ENCODE measurements around the gene OLIG2. TPM values are rescaled to one million over a fixed set of nuclear protein-coding genes. Genes with fewer than 3 reads are reported as not detected.

The OLIG2 gene
- polyA plus RNA-seq, 3 donors from 2014 or later: not detected

- Mint-ChIP-seq H3K27ac (no peak overlapping the region), H3K27me3 (ENCODE audit: low read depth in 3 of 3) (peaks cover 18 to 37% (median 30%) of the 10 kb centered on the region in 3 donors), H3K36me3 (peaks cover 0 to 4% (median 0%) of the 10 kb centered on the region in 3 donors), H3K9me3 (peaks cover 0 to 4% (median 0%) of the 10 kb centered on the region in 6 donors), H3K4me1 (peaks cover 20 to 22% of the 10 kb centered on the region in 2 donors), H3K4me3 (no peak overlapping the region)
- no peak for DNase-seq
These were observed 41.7 kb downstream of the OLIG2 start for GRCh38 chr21:33067457-33067856.

- Mint-ChIP-seq H3K36me3 (peaks cover 0 to 4% (median 0%) of the 10 kb centered on the region in 3 donors), H3K9me3 (peaks cover 0 to 4% (median 0%) of the 10 kb centered on the region in 6 donors), H3K4me3 (peak overlapping the region in 4 of 5 donors; percentile 49 to 80 (median 52)), H3K27me3 (ENCODE audit: low read depth in 3 of 3) (peaks cover 22 to 40% (median 32%) of the 10 kb centered on the region in 3 donors), H3K27ac (no peak overlapping the region), H3K4me1 (peaks cover 22% of the 10 kb centered on the region in 2 donors)
- no peak for DNase-seq
These were observed 43.5 kb downstream of the OLIG2 start for GRCh38 chr21:33069243-33069642.

DNA sequence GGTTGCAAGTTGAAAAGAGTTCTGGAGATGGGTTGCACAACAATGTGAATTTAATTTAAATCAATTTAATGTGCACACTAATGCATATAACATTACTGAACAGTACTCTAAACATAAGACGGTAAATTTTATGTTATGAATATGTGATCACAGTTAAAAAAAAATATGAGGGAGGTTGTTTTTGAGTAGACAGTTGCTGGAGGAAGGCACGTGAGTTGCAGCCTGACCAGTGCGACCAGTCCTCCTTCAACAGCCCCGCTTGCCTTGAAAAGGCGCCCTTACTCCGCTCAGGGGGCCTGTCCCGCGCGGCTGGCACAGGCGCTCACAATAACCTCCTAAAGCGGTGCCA, 43.9 kb downstream of the OLIG2 start:
- Mint-ChIP-seq H3K9me3 (peaks cover 0 to 4% (median 0%) of the 10 kb centered on the region in 6 donors), H3K4me1 (peaks cover 22% of the 10 kb centered on the region in 2 donors), H3K27ac (no peak overlapping the region), H3K4me3 (peak overlapping the region; percentile 27 to 80 (median 50)), H3K36me3 (peaks cover 0 to 4% (median 0%) of the 10 kb centered on the region in 3 donors), H3K27me3 (ENCODE audit: low read depth in 3 of 3) (peaks cover 19 to 41% (median 32%) of the 10 kb centered on the region in 3 donors)
- DNase-seq: no peak

GRCh38 chr21:33069994-33070743, 44.4 kb downstream of the OLIG2 start, which contains the start of gene OLIG1:
TSS of gene OLIG1 (plus strand) at chr21:33070141. CDS start at chr21:33070247, 106 bp downstream.
- Mint-ChIP-seq H3K36me3 (peaks cover 0 to under 1% (median 0%) of the 10 kb centered on the region in 3 donors), H3K27ac (no peak within 1 kb of the TSS), H3K27me3 (ENCODE audit: low read depth in 3 of 3) (peaks cover 19 to 44% (median 32%) of the 10 kb centered on the region in 3 donors), H3K4me3 (peak within 1 kb of the TSS; percentile 27 to 80 (median 70)), H3K4me1 (peaks cover 22% of the 10 kb centered on the region in 2 donors), H3K9me3 (peaks cover 0 to 4% (median 0%) of the 10 kb centered on the region in 6 donors)
- DNase-seq: peak in 1 of 3 donors; percentile 13

- peaks cover 22% of the 10 kb centered on the region in 2 donors for H3K4me1 Mint-ChIP-seq
- H3K27me3 Mint-ChIP-seq (ENCODE audit: low read depth in 3 of 3): peaks cover 19 to 44% (median 32%) of the 10 kb centered on the region in 3 donors
- H3K36me3 Mint-ChIP-seq: no peaks in the 10 kb centered on the region
These were observed 44.9 kb downstream of the OLIG2 start for GRCh38 chr21:33070744-33070997.

GRCh38 chr21:33070998-33071769, 45.4 kb downstream of the OLIG2 start:
- no peak for DNase-seq
- Mint-ChIP-seq H3K27ac (peak overlapping the region in 1 of 6 donors; percentile 5), H3K27me3 (ENCODE audit: low read depth in 3 of 3) (peaks cover 19 to 44% (median 32%) of the 10 kb centered on the region in 3 donors), H3K36me3 (no peaks in the 10 kb centered on the region), H3K4me1 (peaks cover 22% of the 10 kb centered on the region in 2 donors), H3K9me3 (peaks cover 0 to 4% (median 0%) of the 10 kb centered on the region in 6 donors), H3K4me3 (peak overlapping the region; percentile 66 to 80 (median 70))

More at GRCh38 chr21:33070744-33070997, 44.9 kb downstream of the OLIG2 start:
- Mint-ChIP-seq H3K4me3 (peak overlapping the region in 1 of 5 donors; percentile 53), H3K9me3 (peaks cover 0 to 4% (median 0%) of the 10 kb centered on the region in 6 donors), H3K27ac (no peak overlapping the region)
- DNase-seq: no peak

DNA sequence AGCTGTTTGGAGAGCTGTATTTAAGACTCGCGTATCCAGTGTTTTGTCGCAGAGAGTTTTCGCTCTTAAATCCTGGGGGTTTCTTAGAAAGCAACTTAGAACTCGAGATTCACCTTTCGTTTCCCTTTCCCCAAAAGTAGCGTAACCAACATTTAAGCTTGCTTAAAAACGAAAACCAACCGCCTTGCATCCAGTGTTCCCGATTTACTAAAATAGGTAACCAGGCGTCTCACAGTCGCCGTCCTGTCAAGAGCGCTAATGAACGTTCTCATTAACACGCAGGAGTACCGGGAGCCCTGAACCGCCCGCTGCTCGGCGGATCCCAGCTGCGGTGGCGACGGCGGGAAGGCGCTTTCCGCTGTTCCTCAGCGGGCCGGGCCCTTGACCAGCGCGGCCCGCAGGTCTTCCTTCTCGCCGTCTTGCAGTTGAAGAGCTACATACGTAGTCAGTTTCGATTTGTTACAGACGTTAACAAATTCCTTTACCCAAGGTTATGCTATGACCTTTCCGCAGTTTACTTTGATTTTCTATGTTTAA, 46.1 kb downstream of the OLIG2 start:
- H3K4me3 Mint-ChIP-seq: peak overlapping the region; percentile 66 to 80 (median 70)
- H3K9me3 Mint-ChIP-seq: peaks cover 0 to 4% (median 0%) of the 10 kb centered on the region in 6 donors
- H3K36me3 Mint-ChIP-seq: no peaks in the 10 kb centered on the region
- DNase-seq: no peak
- peak overlapping the region in 1 of 6 donors; percentile 5 for H3K27ac Mint-ChIP-seq
- peaks cover 22 to 29% of the 10 kb centered on the region in 2 donors for H3K4me1 Mint-ChIP-seq
- H3K27me3 Mint-ChIP-seq (ENCODE audit: low read depth in 3 of 3): peaks cover 19 to 44% (median 33%) of the 10 kb centered on the region in 3 donors

DNA sequence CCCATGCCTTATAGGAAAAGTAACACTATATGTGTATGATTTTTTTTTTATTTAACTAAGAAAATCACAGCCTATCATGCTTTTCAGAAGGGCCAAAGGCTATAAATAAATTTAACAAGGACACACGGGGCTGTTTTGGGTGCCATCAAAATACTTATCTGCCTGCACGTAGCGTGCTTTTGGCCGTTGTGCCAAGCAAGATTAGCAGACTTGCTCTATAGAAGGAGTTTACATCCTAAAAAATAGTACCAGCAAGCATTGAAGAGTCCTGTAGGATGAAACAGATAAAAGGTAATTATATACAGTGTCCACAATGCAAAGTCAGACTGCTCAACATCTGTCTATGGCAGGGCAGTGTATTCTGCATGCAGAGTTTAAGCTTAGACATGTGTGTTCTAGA, 47.9 kb downstream of the OLIG2 start:
- DNase-seq: no peak
- Mint-ChIP-seq H3K9me3 (peaks cover 0 to 4% (median 0%) of the 10 kb centered on the region in 6 donors), H3K4me3 (no peak overlapping the region), H3K4me1 (peaks cover 35 to 47% of the 10 kb centered on the region in 2 donors), H3K36me3 (no peaks in the 10 kb centered on the region), H3K27me3 (ENCODE audit: low read depth in 3 of 3) (peaks cover 26 to 43% (median 38%) of the 10 kb centered on the region in 3 donors), H3K27ac (no peak overlapping the region)

DNA sequence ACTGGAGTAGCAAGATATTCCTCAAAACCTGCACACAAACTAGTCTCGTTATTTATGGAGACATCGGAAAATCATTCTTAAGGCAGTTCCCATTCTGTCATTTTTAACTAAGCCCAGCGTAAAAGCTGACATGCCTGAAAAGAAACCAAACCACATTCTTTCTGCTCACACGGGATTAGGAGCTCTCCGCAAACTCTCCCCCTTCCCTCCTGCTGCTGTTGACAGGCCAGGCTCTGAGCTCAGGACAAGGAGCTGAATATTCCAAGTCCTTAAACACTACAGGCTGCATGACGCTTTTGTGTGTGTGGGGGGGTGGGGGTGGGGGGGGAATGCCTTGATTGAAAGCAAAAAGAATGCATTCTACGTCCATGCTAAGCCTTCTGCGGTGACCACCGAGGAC, 49.4 kb downstream of the OLIG2 start:
- no peaks in the 10 kb centered on the region for H3K9me3 Mint-ChIP-seq
- no peaks in the 10 kb centered on the region for H3K36me3 Mint-ChIP-seq
- H3K4me1 Mint-ChIP-seq: peaks cover 37 to 47% of the 10 kb centered on the region in 2 donors
- no peak for DNase-seq
- H3K27ac Mint-ChIP-seq: no peak overlapping the region
- H3K27me3 Mint-ChIP-seq (ENCODE audit: low read depth in 3 of 3): peaks cover 18 to 33% (median 31%) of the 10 kb centered on the region in 3 donors
- H3K4me3 Mint-ChIP-seq: no peak overlapping the region

DNA sequence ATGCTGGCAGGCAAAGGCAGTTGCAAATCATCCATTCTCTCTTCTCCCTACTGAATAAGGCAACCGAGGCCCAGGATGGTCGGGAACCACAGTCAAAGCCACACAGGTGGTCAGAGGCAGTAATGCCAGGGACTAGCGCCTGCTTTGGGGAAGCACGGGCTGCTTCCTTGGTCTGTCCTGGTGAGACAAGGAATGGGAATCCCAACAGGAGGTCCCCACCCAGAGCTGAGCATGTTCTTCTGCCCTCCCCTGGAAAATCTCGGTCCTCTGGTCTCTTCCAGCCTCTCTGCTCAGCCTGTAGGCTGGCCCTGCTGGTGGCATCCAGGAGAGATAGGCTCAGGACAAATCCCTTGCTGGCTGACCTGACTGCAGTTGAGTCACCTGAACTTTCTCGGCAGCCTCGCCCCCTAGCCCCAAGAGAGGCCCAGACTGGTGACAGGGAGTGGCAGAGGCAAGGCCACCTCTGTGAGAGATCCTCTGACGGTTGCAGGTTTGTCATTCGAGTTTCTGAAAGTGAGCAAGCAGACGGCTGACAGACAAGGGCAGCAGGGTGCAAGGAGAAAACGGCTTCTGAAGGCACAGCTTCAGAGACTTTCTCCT, 50.0 kb downstream of the OLIG2 start:
- Mint-ChIP-seq H3K36me3 (no peaks in the 10 kb centered on the region), H3K4me3 (no peak overlapping the region), H3K27me3 (ENCODE audit: low read depth in 3 of 3) (peaks cover 18 to 33% (median 31%) of the 10 kb centered on the region in 3 donors), H3K4me1 (peaks cover 37 to 47% of the 10 kb centered on the region in 2 donors), H3K27ac (no peak overlapping the region), H3K9me3 (no peaks in the 10 kb centered on the region)
- DNase-seq: no peak

DNA sequence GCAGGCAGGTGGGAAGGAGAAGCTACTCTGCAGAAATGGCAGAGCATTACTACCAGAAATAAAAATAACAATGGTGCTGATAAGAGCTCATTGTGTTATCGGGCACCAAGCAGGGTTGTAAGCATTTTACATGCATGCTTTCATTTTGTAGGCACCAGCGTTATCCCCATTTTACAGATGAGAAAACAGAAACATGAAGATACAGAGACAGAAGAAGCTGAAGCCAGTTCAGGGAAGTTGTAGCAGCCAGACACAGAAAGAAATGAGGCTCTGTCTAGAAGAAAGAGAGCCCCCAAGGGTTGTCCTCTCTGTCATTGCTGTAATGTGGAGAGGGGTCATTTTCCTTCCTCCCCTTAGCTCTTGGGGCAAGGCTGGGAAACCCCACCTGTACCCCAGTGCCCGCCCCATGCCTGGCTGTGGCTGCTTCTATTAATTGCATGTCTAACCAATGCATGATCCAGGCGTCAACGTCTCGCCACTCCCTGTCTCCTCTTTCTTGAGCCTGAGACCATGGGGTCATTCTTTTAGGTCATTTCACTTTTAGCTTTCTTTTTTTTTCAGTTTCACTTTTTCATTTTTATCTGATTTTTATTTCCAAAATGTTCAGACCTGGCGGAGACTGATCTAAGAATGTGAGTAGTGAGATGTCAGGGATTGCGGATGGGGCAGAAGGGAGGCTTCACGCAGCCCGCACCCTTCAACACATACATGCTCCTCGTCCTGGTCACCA, 51.0 kb downstream of the OLIG2 start:
- peaks cover 28 to 40% of the 10 kb centered on the region in 2 donors for H3K4me1 Mint-ChIP-seq
- H3K9me3 Mint-ChIP-seq: no peaks in the 10 kb centered on the region
- no peaks in the 10 kb centered on the region for H3K36me3 Mint-ChIP-seq
- H3K27ac Mint-ChIP-seq: no peak overlapping the region
- DNase-seq: no peak
- H3K4me3 Mint-ChIP-seq: peak overlapping the region in 1 of 5 donors; percentile 53
- peaks cover 15 to 25% (median 23%) of the 10 kb centered on the region in 3 donors for H3K27me3 Mint-ChIP-seq (ENCODE audit: low read depth in 3 of 3)
